DND-41 (cell line): ENCODE data around the gene SERPINA12.

ENCODE experiments used
- ATAC-seq: fragments of 200-7000 bp; cut with Tn5 transposase; 3 replicates; pipeline ENCODE4 v1.9.1; 2021; ENCODE audit warnings: low read depth; ENCODE audit not compliant: insufficient read depth
- DNase-seq: peaks from one replicate; pipeline ENCODE4 v3.0.0-alpha.2; 2020
- H2AFZ ChIP-seq: 2 replicates; pipeline ENCODE4 v1.6.0; 2012; ENCODE audit warnings: low read depth, low read length
- H3K27ac ChIP-seq: 2 replicates; pipeline ENCODE4 v1.5.1; 2012; ENCODE audit warnings: low read length, inconsistent platforms
- H3K27me3 ChIP-seq: fragments of 200-600 bp; sonication (generic); 2 replicates; pipeline ENCODE4 v1.6.0; 2012; ENCODE audit warnings: low read length, mild to moderate bottlenecking, inconsistent platforms; ENCODE audit not compliant: insufficient read depth, poor library complexity
- H3K36me3 ChIP-seq: 2 replicates; pipeline ENCODE4 v1.5.1; 2012; ENCODE audit warnings: low read length, inconsistent platforms; ENCODE audit not compliant: insufficient read depth
- H3K4me1 ChIP-seq: 2 replicates; pipeline ENCODE4 v1.5.1; 2012; ENCODE audit warnings: mild to moderate bottlenecking, low read length; ENCODE audit not compliant: insufficient read depth
- H3K4me2 ChIP-seq: 2 replicates; pipeline ENCODE4 v1.6.0; 2012; ENCODE audit warnings: mild to moderate bottlenecking, moderate library complexity, low read length, inconsistent platforms; ENCODE audit not compliant: insufficient read depth
- H3K4me3 ChIP-seq, 2 experiments: fragments of 200-600 bp in 1 of 2; shearing (Covaris generic) in 1 of 2; 2 replicates each; pipeline ENCODE4 v1.5.1; 2012 to 2016; ENCODE audit warnings: inconsistent platforms in 2 of 2, low read length in 2 of 2, mild to moderate bottlenecking in 2 of 2, low read depth in 1 of 2, moderate library complexity in 1 of 2
- H3K79me2 ChIP-seq: 2 replicates; pipeline ENCODE4 v1.6.0; 2012; ENCODE audit warnings: low read length, inconsistent platforms; ENCODE audit not compliant: insufficient read depth
- H3K9ac ChIP-seq: 2 replicates; pipeline ENCODE4 v1.6.0; 2012; ENCODE audit warnings: low read depth, mild to moderate bottlenecking, inconsistent platforms, low read length, moderate library complexity
- H3K9me3 ChIP-seq: 2 replicates; pipeline ENCODE4 v1.5.1; 2012; ENCODE audit warnings: low read length, moderate library complexity, mild to moderate bottlenecking, inconsistent platforms; ENCODE audit not compliant: insufficient read depth, severe bottlenecking
- H4K20me1 ChIP-seq: 2 replicates; pipeline ENCODE4 v1.6.0; 2012; ENCODE audit warnings: low read length; ENCODE audit not compliant: insufficient read depth
- CTCF ChIP-seq: IDR thresholded peaks from 2 replicates; pipeline ENCODE4 v1.5.1; 2012; ENCODE audit warnings: borderline replicate concordance, low read length, moderate library complexity, mild to moderate bottlenecking; ENCODE audit not compliant: poor library complexity, severe bottlenecking; ENCODE audit errors: extremely low read depth
- EZH2 ChIP-seq: IDR thresholded peaks from 3 replicates; pipeline ENCODE4 v1.6.1; 2012; ENCODE audit warnings: borderline replicate concordance, low read depth, mild to moderate bottlenecking, moderate library complexity, low read length, inconsistent platforms; ENCODE audit not compliant: severe bottlenecking

The SERPINA12 gene

GRCh38 chr14:94522115-94522724, 13.0 kb upstream of the SERPINA12 start:
- Histone ChIP-seq H3K27ac (no peak overlapping the region), H3K79me2 (no peaks in the 10 kb centered on the region), H3K9me3 (no peaks in the 10 kb centered on the region), H3K9ac (no peak overlapping the region), H4K20me1 (no peaks in the 10 kb centered on the region), H3K27me3 (no peaks in the 10 kb centered on the region), H3K4me1 (no peaks in the 10 kb centered on the region), H3K4me3 (no peak overlapping the region), H3K4me2 (no peak overlapping the region), H2AFZ (no peak overlapping the region), H3K36me3 (no peaks in the 10 kb centered on the region)
- no peak for ATAC-seq
- TF ChIP-seq EZH2 (no peak), CTCF (no peak)
- no peak for DNase-seq

GRCh38 chr14:94521375-94522114, 12.3 kb upstream of the SERPINA12 start:
- no peak overlapping the region for H3K4me2 ChIP-seq
- no peak overlapping the region for H3K4me3 ChIP-seq
- no peaks in the 10 kb centered on the region for H3K4me1 ChIP-seq
- H2AFZ ChIP-seq: no peak overlapping the region
- no peak for ATAC-seq
- DNase-seq: no peak
- no peaks in the 10 kb centered on the region for H3K9me3 ChIP-seq
- H3K9ac ChIP-seq: no peak overlapping the region
- no peaks in the 10 kb centered on the region for H3K36me3 ChIP-seq
- H3K27me3 ChIP-seq: no peaks in the 10 kb centered on the region
- no peak overlapping the region for H3K27ac ChIP-seq
- TF ChIP-seq CTCF (no peak), EZH2 (no peak)
- no peaks in the 10 kb centered on the region for H3K79me2 ChIP-seq
- H4K20me1 ChIP-seq: no peaks in the 10 kb centered on the region

GRCh38 chr14:94517641-94518257, 8.5 kb upstream of the SERPINA12 start:
- no peaks in the 10 kb centered on the region for H3K36me3 ChIP-seq
- TF ChIP-seq EZH2 (no peak), CTCF (no peak)
- H2AFZ ChIP-seq: no peak overlapping the region
- no peak overlapping the region for H3K4me2 ChIP-seq
- no peak overlapping the region for H3K9ac ChIP-seq
- no peak overlapping the region for H3K4me3 ChIP-seq
- no peaks in the 10 kb centered on the region for H4K20me1 ChIP-seq
- no peaks in the 10 kb centered on the region for H3K79me2 ChIP-seq
- no peak overlapping the region for H3K27ac ChIP-seq
- H3K9me3 ChIP-seq: no peaks in the 10 kb centered on the region
- no peaks in the 10 kb centered on the region for H3K4me1 ChIP-seq
- DNase-seq: no peak
- peaks cover 5% of the 10 kb centered on the region for H3K27me3 ChIP-seq
- ATAC-seq: no peak
